GM12892 (cell line): ENCODE data around the gene DPP9.

Experiments used
- DNase-seq: peaks from one replicate; pipeline ENCODE4 v3.0.0; 2011; ENCODE audit not compliant: insufficient read length
- FAIRE-seq: peaks from 2 replicates; lab custom pipeline; 2011; peaks lifted over from hg19 to GRCh38; lab: Jason Lieb, UNC
- POLR2A ChIP-seq: IDR thresholded peaks from 2 replicates; pipeline ENCODE4 v1.6.1; 2011; ENCODE audit warnings: low read depth, low read length, control low read depth
- POLR2AphosphoS5 ChIP-seq: IDR thresholded peaks from 2 replicates; pipeline ENCODE4 v1.6.1; 2011; ENCODE audit warnings: low read depth, low read length, control low read depth
- TAF1 ChIP-seq: IDR thresholded peaks from 2 replicates; pipeline ENCODE4 v1.6.1; 2011; ENCODE audit warnings: low read depth, mild to moderate bottlenecking, control low read depth, low read length, borderline replicate concordance

The DPP9 gene

GRCh38 chr19:4675346-4675745, 48.3 kb downstream of the DPP9 start:
- no peak for DNase-seq
- no peak for FAIRE-seq
- TF ChIP-seq POLR2A, result no peak

GRCh38 chr19:4673726-4674125, 49.9 kb downstream of the DPP9 start:
- DNase-seq, result no peak
- no peak for TF ChIP-seq POLR2A
- no peak for TF ChIP-seq TAF1
- TF ChIP-seq POLR2AphosphoS5, result no peak
- no peak for FAIRE-seq

- no peak for TF ChIP-seq POLR2A
- TF ChIP-seq POLR2AphosphoS5, result no peak
- no peak for TF ChIP-seq TAF1
- DNase-seq (no peak), FAIRE-seq (no peak)
Observed at GRCh38 chr19:4673216-4673615, 50.4 kb downstream of the DPP9 start.

- TF ChIP-seq TAF1, result no peak
- TF ChIP-seq POLR2A, result no peak
- no peak for TF ChIP-seq POLR2AphosphoS5
- no peak for FAIRE-seq
- no peak for DNase-seq
Observed at GRCh38 chr19:4671185-4671851, 52.3 kb downstream of the DPP9 start.

GRCh38 chr19:4669723-4670480, 53.7 kb downstream of the DPP9 start, which contains the start of gene MYDGF:
MYDGF (minus strand) TSS chr19:4670342; CDS start chr19:4670334, 8 bp downstream.
- DNase-seq (peak; percentile 100), FAIRE-seq (peak; percentile 96)
- peak; percentile 71 for TF ChIP-seq POLR2AphosphoS5
- peak; percentile 88 for TF ChIP-seq TAF1
- peak; percentile 85 for TF ChIP-seq POLR2A

GRCh38 chr19:4664642-4665041, 59.0 kb downstream of the DPP9 start:
- DNase-seq (no peak), FAIRE-seq (no peak)
- no peak for TF ChIP-seq TAF1
- no peak for TF ChIP-seq POLR2AphosphoS5
- no peak for TF ChIP-seq POLR2A

- DNase-seq (no peak), FAIRE-seq (peak; percentile 48)
- no peak for TF ChIP-seq TAF1
- TF ChIP-seq POLR2AphosphoS5, result no peak
- TF ChIP-seq POLR2A, result no peak
Observed at GRCh38 chr19:4662812-4663211, 60.8 kb downstream of the DPP9 start.

- FAIRE-seq (no peak), DNase-seq (no peak)
- no peak for TF ChIP-seq TAF1
Observed at GRCh38 chr19:4662020-4662695, 61.5 kb downstream of the DPP9 start.

GRCh38 chr19:4660993-4661392, 62.6 kb downstream of the DPP9 start:
- FAIRE-seq (no peak), DNase-seq (no peak)

GRCh38 chr19:4660181-4660791, 63.4 kb downstream of the DPP9 start:
- no peak for FAIRE-seq
- no peak for DNase-seq

More at GRCh38 chr19:4660993-4661392, 62.6 kb downstream of the DPP9 start:
- no peak for TF ChIP-seq POLR2A
- no peak for TF ChIP-seq POLR2AphosphoS5
- no peak for TF ChIP-seq TAF1

GRCh38 chr19:4657835-4658234, 65.8 kb downstream of the DPP9 start:
- DNase-seq (no peak), FAIRE-seq (no peak)
- TF ChIP-seq POLR2A (no peak), TAF1 (no peak), POLR2AphosphoS5 (no peak)

More at GRCh38 chr19:4660181-4660791, 63.4 kb downstream of the DPP9 start:
- TF ChIP-seq POLR2A, result no peak
- no peak for TF ChIP-seq POLR2AphosphoS5

- 0 out of 2 replicates have a peak, but pooled peaks have one; percentile 30 for TF ChIP-seq POLR2A
- TF ChIP-seq TAF1, result no peak
- FAIRE-seq (no peak), DNase-seq (no peak)
Observed at GRCh38 chr19:4657262-4657661, 66.4 kb downstream of the DPP9 start.
